Glutamatergic neuron (in vitro differentiated cells): ENCODE measurements around the gene HLX. TPM values are rescaled to one million over a fixed set of nuclear protein-coding genes. Genes with fewer than 3 reads are reported as not detected.

ENCODE experiments used
- DNase-seq: peaks from one replicate; pipeline ENCODE4 v3.0.0; 2022
- H3K27ac Mint-ChIP-seq: one replicate; pipeline ENCODE4 v1.8.0; 2020; ENCODE audit warnings: mild to moderate bottlenecking, mixed read lengths, inconsistent platforms; ENCODE audit not compliant: unreplicated experiment
- H3K27me3 Mint-ChIP-seq: one replicate; pipeline ENCODE4 v1.8.0; 2020; ENCODE audit warnings: mild to moderate bottlenecking, moderate library complexity, mixed read lengths, inconsistent platforms; ENCODE audit not compliant: unreplicated experiment
- H3K36me3 Mint-ChIP-seq: one replicate; pipeline ENCODE4 v1.8.0; 2020; ENCODE audit warnings: mild to moderate bottlenecking, mixed read lengths, inconsistent platforms; ENCODE audit not compliant: unreplicated experiment
- H3K4me1 Mint-ChIP-seq: one replicate; pipeline ENCODE4 v1.8.0; 2020; ENCODE audit warnings: mild to moderate bottlenecking, low read depth, mixed read lengths, inconsistent platforms; ENCODE audit not compliant: unreplicated experiment
- H3K4me3 Mint-ChIP-seq: one replicate; pipeline ENCODE4 v1.8.0; 2020; ENCODE audit warnings: mild to moderate bottlenecking, mixed read lengths, inconsistent platforms; ENCODE audit not compliant: unreplicated experiment
- H3K9me3 Mint-ChIP-seq: one replicate; pipeline ENCODE4 v1.8.0; 2020; ENCODE audit warnings: mild to moderate bottlenecking, moderate library complexity, mixed read lengths, inconsistent platforms; ENCODE audit not compliant: unreplicated experiment
- CTCF ChIP-seq: fragments of 200-600 bp; sonication (generic); IDR thresholded peaks from one replicate; pipeline ENCODE4 v1.5.0; 2021; ENCODE audit not compliant: partially characterized antibody, unreplicated experiment
- total RNA-seq: library from RNA; stranded (reverse); fragmentation: NEBNext Ultra II Directional; extraction: Animal tissue kit (Norgen Biotek cat#: 25700); gene quantifications from one replicate; pipeline ENCODE4 v1.2.1, GENCODE V29; 2021; ENCODE audit not compliant: unreplicated experiment

HLX gene
- total RNA-seq, 1 donor from 2014 or later, result 0.56 TPM

GRCh38 chr1:220921971-220922635 is 42.9 kb downstream of the HLX start:
- H3K27me3 Mint-ChIP-seq, result no peaks in the 10 kb centered on the region

GRCh38 chr1:220922951-220923350 is 43.7 kb downstream of the HLX start:
- Mint-ChIP-seq H3K36me3 (no peaks in the 10 kb centered on the region), H3K4me3 (no peak overlapping the region), H3K4me1 (peaks cover 22% of the 10 kb centered on the region), H3K27me3 (no peaks in the 10 kb centered on the region), H3K27ac (no peak overlapping the region), H3K9me3 (peaks cover 2% of the 10 kb centered on the region)
- peak; percentile 44 for DNase-seq
- no peak for TF ChIP-seq CTCF

More at GRCh38 chr1:220921971-220922635, 42.9 kb downstream of the HLX start:
- Mint-ChIP-seq H3K36me3 (no peaks in the 10 kb centered on the region), H3K4me1 (peaks cover 13% of the 10 kb centered on the region), H3K27ac (peak overlapping the region; percentile 24), H3K9me3 (peaks cover 2% of the 10 kb centered on the region), H3K4me3 (no peak overlapping the region)
- no peak for TF ChIP-seq CTCF
- DNase-seq, result no peak

- H3K27me3 Mint-ChIP-seq, result peaks cover 2% of the 10 kb centered on the region
- TF ChIP-seq CTCF, result no peak
- DNase-seq, result no peak
- H3K36me3 Mint-ChIP-seq, result no peaks in the 10 kb centered on the region
- peaks cover 2% of the 10 kb centered on the region for H3K9me3 Mint-ChIP-seq
- no peak overlapping the region for H3K27ac Mint-ChIP-seq
- H3K4me1 Mint-ChIP-seq, result peaks cover 28% of the 10 kb centered on the region
- no peak overlapping the region for H3K4me3 Mint-ChIP-seq
Observed at GRCh38 chr1:220924331-220924970, 45.2 kb downstream of the HLX start.

- Mint-ChIP-seq H3K4me3 (no peak overlapping the region), H3K4me1 (peaks cover 28% of the 10 kb centered on the region), H3K27ac (no peak overlapping the region), H3K27me3 (peaks cover 2% of the 10 kb centered on the region), H3K9me3 (peaks cover 2% of the 10 kb centered on the region), H3K36me3 (no peaks in the 10 kb centered on the region)
- TF ChIP-seq CTCF, result no peak
- no peak for DNase-seq
Observed at GRCh38 chr1:220925707-220926106, 46.5 kb downstream of the HLX start.

- H3K27ac Mint-ChIP-seq, result no peak overlapping the region
Observed at GRCh38 chr1:220926146-220926545, 46.9 kb downstream of the HLX start.

More at GRCh38 chr1:220926146-220926545, 46.9 kb downstream of the HLX start:
- peaks cover 2% of the 10 kb centered on the region for H3K27me3 Mint-ChIP-seq
- TF ChIP-seq CTCF, result no peak
- no peaks in the 10 kb centered on the region for H3K36me3 Mint-ChIP-seq
- H3K4me1 Mint-ChIP-seq, result peaks cover 28% of the 10 kb centered on the region
- peaks cover 2% of the 10 kb centered on the region for H3K9me3 Mint-ChIP-seq
- H3K4me3 Mint-ChIP-seq, result no peak overlapping the region
- peak; percentile 24 for DNase-seq
